GM12874 (cell line): ENCODE measurements around the gene MYO1D.

Source experiments
- TF ChIP-seq, protein P1 (sequence below): IDR thresholded peaks from 2 replicates; pipeline ENCODE4 v1.5.1; 2011; ENCODE audit warnings: low read depth, mild to moderate bottlenecking, control low read depth, low read length, moderate library complexity; ENCODE audit not compliant: insufficient read depth

Gene MYO1D

DNA sequence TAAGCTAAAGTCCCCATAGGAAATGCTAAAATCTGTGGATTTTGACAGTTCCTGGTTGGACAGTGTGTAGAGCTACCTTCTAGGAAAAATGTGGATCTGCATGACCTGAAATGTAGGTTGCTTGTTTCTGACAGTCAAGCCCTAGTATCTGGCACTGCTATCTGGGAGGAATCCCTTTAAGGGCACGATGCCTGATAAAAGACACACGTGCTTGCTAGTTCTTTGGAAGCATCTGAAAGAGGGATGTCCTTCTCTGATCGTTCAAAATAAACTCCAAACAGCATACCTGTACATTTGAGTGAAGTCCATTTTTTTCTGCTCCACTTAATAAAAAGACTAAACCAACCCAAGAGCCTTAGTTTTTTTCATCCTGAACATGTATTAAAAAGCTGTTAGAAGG is 288.8 kb downstream of the MYO1D start:
- TF ChIP-seq, protein P1, sequence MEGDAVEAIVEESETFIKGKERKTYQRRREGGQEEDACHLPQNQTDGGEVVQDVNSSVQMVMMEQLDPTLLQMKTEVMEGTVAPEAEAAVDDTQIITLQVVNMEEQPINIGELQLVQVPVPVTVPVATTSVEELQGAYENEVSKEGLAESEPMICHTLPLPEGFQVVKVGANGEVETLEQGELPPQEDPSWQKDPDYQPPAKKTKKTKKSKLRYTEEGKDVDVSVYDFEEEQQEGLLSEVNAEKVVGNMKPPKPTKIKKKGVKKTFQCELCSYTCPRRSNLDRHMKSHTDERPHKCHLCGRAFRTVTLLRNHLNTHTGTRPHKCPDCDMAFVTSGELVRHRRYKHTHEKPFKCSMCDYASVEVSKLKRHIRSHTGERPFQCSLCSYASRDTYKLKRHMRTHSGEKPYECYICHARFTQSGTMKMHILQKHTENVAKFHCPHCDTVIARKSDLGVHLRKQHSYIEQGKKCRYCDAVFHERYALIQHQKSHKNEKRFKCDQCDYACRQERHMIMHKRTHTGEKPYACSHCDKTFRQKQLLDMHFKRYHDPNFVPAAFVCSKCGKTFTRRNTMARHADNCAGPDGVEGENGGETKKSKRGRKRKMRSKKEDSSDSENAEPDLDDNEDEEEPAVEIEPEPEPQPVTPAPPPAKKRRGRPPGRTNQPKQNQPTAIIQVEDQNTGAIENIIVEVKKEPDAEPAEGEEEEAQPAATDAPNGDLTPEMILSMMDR: no peak

DNA sequence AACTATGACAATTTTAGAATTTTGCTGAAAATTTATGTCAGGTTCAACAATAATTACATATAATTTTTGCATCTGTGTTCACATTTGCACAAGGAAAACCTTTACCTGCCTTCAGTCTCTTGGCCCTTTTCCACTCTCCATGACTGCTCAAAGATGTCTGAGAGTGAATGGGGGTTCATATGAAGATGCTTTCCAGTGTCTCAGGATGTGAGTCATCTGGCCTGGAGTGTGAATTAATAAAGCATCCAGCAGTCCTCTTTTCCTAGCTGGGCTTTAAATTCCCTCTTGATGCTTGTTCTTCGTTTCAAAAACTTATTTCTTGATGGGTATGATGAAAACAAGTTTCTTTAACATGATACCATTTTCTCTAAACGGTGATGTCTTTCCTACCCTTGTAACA is 290.3 kb downstream of the MYO1D start:
- TF ChIP-seq, protein P1: no peak

DNA sequence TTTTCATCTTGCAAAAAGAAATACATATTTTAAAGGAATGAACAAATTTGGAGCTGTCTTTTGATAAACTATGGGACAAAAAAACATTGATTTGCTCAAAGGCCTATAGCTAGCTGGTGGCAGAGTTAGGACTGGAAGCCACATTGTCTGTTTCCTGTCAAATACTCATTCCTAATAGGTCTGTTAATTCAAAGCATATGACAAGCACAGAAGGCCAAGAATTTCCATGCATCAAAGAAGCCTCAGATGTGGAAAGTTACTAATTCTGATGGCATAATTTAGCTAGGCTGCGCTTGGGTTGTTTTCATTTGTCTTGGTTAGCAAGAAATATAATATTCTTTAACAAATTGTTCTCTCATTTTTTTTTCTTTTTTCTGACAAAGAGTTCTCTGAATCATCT is 292.1 kb downstream of the MYO1D start:
- TF ChIP-seq, protein P1: no peak

DNA sequence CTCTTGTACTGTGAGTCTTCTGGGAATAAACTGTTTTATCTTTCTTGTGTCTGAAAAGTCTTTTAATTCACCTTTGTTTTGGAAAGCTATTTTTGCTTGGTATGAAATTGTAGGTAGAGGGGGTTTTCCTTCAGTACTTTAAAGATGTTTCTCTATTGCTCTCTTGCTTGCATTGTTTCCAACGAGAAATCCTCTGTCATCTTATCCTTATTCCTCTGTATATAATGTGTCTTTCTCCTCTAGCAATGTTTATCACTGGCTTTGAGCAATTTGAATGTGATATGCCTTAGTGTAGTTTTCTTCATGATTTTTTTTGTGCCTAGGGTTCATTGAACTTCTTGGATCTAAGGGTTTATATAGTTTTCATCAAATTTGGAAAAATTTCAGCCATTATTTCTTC is 293.9 kb downstream of the MYO1D start:
- TF ChIP-seq, protein P1: no peak

DNA sequence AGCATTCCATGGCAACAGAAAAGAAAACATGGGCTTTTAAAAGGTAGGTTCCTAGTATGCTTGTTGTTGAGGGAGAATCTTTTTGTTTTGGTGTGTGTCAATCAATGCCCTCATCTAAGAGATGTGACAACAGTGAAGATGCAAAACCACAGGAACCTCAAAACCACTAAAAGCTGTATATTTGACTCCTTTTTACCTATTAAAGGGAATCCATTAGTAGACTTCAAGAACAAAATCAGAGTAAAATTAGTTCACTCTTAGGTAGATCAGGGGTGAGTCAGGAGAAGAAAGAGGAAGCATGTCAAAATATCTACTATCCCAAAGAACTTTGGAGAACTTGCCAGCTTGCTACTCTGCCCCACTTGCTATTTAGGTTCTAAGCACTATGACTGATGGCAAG is 301.1 kb downstream of the MYO1D start:
- TF ChIP-seq, protein P1: no peak

DNA sequence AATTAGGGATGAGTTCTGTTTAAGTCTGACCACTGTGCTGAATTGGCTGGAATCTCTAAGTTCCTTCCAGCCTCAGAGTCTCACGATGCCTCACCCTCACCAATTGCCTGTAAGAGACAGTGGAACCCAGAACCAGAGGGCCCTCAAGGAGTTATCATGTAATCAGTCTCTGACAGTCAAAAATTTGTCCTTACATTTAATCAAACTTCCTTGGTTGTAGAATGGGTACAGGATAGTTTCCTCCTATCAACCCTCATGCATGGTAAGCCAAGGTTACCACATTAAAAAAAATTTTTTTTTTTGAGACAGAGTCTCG is 306.9 kb downstream of the MYO1D start:
- TF ChIP-seq, protein P1: no peak

DNA sequence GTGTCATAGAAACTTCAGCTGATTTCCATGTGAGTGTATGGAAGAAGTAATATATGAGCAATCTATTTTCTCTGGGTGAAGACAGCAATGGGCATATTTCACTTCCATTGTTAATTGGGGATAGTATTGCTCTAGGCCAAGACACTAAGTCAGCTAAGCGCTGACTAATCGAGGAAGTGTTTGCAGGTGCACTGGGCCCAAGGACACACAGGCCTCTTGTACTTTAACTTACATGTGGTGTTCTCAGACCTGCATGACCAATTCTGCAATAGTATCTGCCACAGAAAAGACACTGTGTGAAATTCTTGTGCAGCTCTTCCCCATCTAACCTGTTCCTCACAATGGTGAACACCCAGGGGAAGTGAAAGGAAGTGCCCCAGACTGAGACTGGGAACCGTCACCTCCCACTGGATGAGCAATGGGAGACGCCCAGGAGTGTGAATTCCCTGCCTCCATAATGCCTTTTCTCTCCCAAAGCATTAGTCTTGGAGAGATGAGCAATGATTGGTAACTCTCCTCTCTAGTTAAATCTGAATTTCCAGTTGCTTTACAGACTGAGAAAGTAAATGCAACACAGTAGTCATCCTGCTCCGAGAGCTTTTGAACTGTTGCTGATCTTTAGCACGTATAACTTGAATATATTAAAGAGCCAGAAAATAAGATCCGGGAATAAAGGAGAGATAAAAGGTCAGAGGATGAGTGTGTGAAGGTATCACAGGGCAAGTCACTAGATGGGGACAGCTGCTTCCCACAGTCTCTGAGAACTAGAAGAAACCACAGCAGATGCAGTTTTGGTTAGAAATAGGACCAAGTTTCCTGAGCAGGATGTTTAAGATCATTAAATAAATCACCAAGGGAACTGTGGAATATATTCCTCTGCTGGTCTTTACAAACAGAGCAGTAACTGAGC is 307.5 kb downstream of the MYO1D start:
- TF ChIP-seq, protein P1: no peak
